ENCODE results near the gene LAMTOR5.
A peak's percentile ranks its signal among the peaks of the same experiment; 100 is the strongest.

Gene LAMTOR5

DNA sequence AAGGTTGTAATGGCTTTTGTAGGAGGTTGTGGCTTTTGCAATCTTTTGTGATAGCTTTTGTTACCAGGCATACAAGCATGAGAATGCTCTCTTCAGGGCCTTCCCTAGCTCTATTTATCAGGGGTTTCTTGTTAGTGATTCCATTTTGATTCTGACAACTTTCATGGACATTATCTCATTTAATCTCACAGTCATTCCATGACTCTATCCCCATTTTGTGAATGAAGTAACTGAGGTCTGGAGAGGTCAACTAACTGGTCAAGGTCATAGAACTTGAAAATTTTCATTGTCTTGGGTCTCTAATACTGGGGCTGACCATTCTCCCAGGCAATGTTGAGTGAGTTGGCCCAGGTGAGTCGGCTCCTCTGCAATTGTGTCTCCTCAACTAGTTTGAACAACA is 11.2 kb upstream of the LAMTOR5 start:
- TF ChIP-seq TAF1 (IDR thresholded peaks at IDR 0.05; ENCODE audit: low read depth): no peak
- TF ChIP-seq NFIC (IDR thresholded peaks at IDR 0.05): no peak
- TF ChIP-seq CEBPB (IDR thresholded peaks at IDR 0.05): no peak
- TF ChIP-seq CREB1 (IDR thresholded peaks at IDR 0.05; ENCODE audit: low read depth): no peak
- TF ChIP-seq YY1 (IDR thresholded peaks at IDR 0.05; ENCODE audit: low read depth): no peak
- TF ChIP-seq, protein P1, sequence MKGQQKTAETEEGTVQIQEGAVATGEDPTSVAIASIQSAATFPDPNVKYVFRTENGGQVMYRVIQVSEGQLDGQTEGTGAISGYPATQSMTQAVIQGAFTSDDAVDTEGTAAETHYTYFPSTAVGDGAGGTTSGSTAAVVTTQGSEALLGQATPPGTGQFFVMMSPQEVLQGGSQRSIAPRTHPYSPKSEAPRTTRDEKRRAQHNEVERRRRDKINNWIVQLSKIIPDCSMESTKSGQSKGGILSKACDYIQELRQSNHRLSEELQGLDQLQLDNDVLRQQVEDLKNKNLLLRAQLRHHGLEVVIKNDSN (IDR thresholded peaks at IDR 0.05): no peak
- no peak for TF ChIP-seq FOXM1 (IDR thresholded peaks at IDR 0.05; ENCODE audit: borderline replicate concordance, low read depth)
- TF ChIP-seq, protein P2, sequence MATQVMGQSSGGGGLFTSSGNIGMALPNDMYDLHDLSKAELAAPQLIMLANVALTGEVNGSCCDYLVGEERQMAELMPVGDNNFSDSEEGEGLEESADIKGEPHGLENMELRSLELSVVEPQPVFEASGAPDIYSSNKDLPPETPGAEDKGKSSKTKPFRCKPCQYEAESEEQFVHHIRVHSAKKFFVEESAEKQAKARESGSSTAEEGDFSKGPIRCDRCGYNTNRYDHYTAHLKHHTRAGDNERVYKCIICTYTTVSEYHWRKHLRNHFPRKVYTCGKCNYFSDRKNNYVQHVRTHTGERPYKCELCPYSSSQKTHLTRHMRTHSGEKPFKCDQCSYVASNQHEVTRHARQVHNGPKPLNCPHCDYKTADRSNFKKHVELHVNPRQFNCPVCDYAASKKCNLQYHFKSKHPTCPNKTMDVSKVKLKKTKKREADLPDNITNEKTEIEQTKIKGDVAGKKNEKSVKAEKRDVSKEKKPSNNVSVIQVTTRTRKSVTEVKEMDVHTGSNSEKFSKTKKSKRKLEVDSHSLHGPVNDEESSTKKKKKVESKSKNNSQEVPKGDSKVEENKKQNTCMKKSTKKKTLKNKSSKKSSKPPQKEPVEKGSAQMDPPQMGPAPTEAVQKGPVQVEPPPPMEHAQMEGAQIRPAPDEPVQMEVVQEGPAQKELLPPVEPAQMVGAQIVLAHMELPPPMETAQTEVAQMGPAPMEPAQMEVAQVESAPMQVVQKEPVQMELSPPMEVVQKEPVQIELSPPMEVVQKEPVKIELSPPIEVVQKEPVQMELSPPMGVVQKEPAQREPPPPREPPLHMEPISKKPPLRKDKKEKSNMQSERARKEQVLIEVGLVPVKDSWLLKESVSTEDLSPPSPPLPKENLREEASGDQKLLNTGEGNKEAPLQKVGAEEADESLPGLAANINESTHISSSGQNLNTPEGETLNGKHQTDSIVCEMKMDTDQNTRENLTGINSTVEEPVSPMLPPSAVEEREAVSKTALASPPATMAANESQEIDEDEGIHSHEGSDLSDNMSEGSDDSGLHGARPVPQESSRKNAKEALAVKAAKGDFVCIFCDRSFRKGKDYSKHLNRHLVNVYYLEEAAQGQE (IDR thresholded peaks at IDR 0.05; ENCODE audit: low read depth): no peak
- no peak for TF ChIP-seq TCF12 (IDR thresholded peaks at IDR 0.05; ENCODE audit: low read depth)
- TF ChIP-seq EGR1 (IDR thresholded peaks at IDR 0.05): no peak
- no peak for TF ChIP-seq RAD21 (IDR thresholded peaks at IDR 0.05; ENCODE audit: low read depth)
- no peak for TF ChIP-seq EP300 (IDR thresholded peaks at IDR 0.05; ENCODE audit: borderline replicate concordance)
- no peak for TF ChIP-seq ZBTB7A (IDR thresholded peaks at IDR 0.05; ENCODE audit: low read depth)
- no peak for TF ChIP-seq TEAD4 (IDR thresholded peaks at IDR 0.05)
- TF ChIP-seq, protein P3, sequence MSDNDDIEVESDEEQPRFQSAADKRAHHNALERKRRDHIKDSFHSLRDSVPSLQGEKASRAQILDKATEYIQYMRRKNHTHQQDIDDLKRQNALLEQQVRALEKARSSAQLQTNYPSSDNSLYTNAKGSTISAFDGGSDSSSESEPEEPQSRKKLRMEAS (IDR thresholded peaks at IDR 0.05): no peak

DNA sequence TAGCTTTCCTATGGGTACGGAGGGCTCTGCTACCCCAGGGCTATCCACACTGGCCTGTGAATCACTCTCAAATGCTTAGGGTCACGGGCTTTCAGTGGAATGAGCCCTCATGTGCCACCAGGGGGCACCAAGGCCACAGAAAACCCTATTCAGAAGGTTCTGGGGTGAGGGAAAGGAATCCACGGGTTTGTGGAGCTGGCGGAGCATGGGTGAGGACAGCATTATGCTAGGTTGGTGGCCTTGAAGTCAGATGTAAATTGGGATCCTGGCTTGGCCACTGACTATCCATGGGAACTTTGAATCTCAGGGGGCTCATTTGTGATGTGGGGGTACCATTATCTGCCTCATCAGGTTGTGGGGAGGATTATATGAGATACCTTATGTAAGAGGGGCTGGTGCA is 5.1 kb upstream of the LAMTOR5 start:
- TF ChIP-seq RAD21 (IDR thresholded peaks at IDR 0.05; ENCODE audit: low read depth): peak; percentile 95
- no peak for TF ChIP-seq CEBPB (IDR thresholded peaks at IDR 0.05)
- TF ChIP-seq TAF1 (IDR thresholded peaks at IDR 0.05; ENCODE audit: low read depth): no peak
- TF ChIP-seq TEAD4 (IDR thresholded peaks at IDR 0.05): 0 out of 2 replicates have a peak, but pooled peaks have one; percentile 9

DNA sequence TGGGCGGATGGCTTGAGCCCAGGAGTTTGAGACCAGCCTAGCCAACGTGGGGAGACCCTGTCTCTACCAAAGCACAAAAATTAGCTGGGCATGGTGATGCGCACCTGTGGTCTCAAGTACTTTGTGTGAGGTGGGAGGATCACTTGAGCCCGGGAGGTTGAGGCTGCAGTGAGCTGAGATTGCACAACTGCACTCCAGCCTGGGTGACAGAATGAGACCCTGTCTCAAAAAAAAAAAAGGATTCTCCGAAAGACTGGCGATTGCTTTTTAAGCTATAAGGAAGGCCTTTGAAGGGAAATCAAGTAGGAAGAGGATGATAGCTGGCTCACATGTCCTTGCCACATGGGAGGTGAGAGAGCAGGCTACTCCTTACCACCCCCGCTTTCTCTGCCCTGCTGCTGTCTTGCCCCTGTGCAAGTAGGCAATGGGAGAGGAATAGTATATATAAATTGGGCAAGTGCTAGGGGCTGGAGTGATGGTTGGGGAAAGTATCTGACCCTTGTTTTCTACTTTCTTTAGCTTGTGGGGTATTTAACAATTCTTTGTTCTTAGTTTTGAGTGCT is 3.8 kb upstream of the LAMTOR5 start:
- TF ChIP-seq NFIC (IDR thresholded peaks at IDR 0.05) (no peak), CEBPB (IDR thresholded peaks at IDR 0.05) (no peak), TEAD4 (IDR thresholded peaks at IDR 0.05) (no peak), TAF1 (IDR thresholded peaks at IDR 0.05; ENCODE audit: low read depth) (no peak), ZBTB7A (IDR thresholded peaks at IDR 0.05; ENCODE audit: low read depth) (no peak), CREB1 (IDR thresholded peaks at IDR 0.05; ENCODE audit: low read depth) (no peak), EGR1 (IDR thresholded peaks at IDR 0.05) (no peak), RAD21 (IDR thresholded peaks at IDR 0.05; ENCODE audit: low read depth) (no peak), TCF12 (IDR thresholded peaks at IDR 0.05; ENCODE audit: low read depth) (no peak), EP300 (IDR thresholded peaks at IDR 0.05; ENCODE audit: borderline replicate concordance) (no peak), FOXM1 (IDR thresholded peaks at IDR 0.05; ENCODE audit: borderline replicate concordance, low read depth) (no peak), YY1 (IDR thresholded peaks at IDR 0.05; ENCODE audit: low read depth) (no peak)
- TF ChIP-seq, protein P3 (IDR thresholded peaks at IDR 0.05): no peak
- TF ChIP-seq, protein P1 (IDR thresholded peaks at IDR 0.05): no peak
- TF ChIP-seq, protein P2 (IDR thresholded peaks at IDR 0.05; ENCODE audit: low read depth): no peak

DNA sequence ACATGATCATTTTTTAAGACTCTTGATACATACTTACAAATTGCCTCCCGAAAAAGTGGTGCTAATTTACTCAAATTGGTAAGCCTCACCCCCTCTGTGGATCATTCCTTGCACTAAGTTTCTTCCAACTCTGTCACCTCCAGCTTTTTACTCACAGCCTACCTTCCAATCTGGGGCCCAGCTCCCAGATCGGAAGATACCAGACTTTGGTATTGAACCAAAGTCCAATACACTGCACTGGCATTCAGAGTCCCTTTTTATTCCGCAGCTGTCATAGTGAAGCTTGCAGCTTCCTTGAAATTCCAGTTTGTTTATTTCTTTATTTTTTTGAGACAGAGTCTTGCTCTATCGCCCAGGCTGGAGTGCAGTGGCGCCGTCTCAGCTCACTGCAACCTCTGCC is 1.8 kb upstream of the LAMTOR5 start:
- TF ChIP-seq CREB1 (IDR thresholded peaks at IDR 0.05; ENCODE audit: low read depth) (no peak), RAD21 (IDR thresholded peaks at IDR 0.05; ENCODE audit: low read depth) (no peak), ZBTB7A (IDR thresholded peaks at IDR 0.05; ENCODE audit: low read depth) (no peak), EP300 (IDR thresholded peaks at IDR 0.05; ENCODE audit: borderline replicate concordance) (no peak), CEBPB (IDR thresholded peaks at IDR 0.05) (no peak), TCF12 (IDR thresholded peaks at IDR 0.05; ENCODE audit: low read depth) (no peak), YY1 (IDR thresholded peaks at IDR 0.05; ENCODE audit: low read depth) (no peak), TEAD4 (IDR thresholded peaks at IDR 0.05) (no peak), EGR1 (IDR thresholded peaks at IDR 0.05) (no peak), FOXM1 (IDR thresholded peaks at IDR 0.05; ENCODE audit: borderline replicate concordance, low read depth) (no peak), TAF1 (IDR thresholded peaks at IDR 0.05; ENCODE audit: low read depth) (no peak), NFIC (IDR thresholded peaks at IDR 0.05) (no peak)
- TF ChIP-seq, protein P3 (IDR thresholded peaks at IDR 0.05): no peak
- TF ChIP-seq, protein P1 (IDR thresholded peaks at IDR 0.05): no peak
- TF ChIP-seq, protein P2 (IDR thresholded peaks at IDR 0.05; ENCODE audit: low read depth): no peak

Measured in Ishikawa (cell line).